ENCODE data around the gene TBC1D13.

GRCh38 chr9:128800061-128800460, 13.0 kb downstream of the TBC1D13 start:
- TF ChIP-seq CTCF (conservative IDR thresholded peaks at IDR 0.05; ENCODE audit: low read depth in 2 of 2): no peak
- TF ChIP-seq, protein P1, sequence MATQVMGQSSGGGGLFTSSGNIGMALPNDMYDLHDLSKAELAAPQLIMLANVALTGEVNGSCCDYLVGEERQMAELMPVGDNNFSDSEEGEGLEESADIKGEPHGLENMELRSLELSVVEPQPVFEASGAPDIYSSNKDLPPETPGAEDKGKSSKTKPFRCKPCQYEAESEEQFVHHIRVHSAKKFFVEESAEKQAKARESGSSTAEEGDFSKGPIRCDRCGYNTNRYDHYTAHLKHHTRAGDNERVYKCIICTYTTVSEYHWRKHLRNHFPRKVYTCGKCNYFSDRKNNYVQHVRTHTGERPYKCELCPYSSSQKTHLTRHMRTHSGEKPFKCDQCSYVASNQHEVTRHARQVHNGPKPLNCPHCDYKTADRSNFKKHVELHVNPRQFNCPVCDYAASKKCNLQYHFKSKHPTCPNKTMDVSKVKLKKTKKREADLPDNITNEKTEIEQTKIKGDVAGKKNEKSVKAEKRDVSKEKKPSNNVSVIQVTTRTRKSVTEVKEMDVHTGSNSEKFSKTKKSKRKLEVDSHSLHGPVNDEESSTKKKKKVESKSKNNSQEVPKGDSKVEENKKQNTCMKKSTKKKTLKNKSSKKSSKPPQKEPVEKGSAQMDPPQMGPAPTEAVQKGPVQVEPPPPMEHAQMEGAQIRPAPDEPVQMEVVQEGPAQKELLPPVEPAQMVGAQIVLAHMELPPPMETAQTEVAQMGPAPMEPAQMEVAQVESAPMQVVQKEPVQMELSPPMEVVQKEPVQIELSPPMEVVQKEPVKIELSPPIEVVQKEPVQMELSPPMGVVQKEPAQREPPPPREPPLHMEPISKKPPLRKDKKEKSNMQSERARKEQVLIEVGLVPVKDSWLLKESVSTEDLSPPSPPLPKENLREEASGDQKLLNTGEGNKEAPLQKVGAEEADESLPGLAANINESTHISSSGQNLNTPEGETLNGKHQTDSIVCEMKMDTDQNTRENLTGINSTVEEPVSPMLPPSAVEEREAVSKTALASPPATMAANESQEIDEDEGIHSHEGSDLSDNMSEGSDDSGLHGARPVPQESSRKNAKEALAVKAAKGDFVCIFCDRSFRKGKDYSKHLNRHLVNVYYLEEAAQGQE (IDR thresholded peaks at IDR 0.05; ENCODE audit: unreplicated experiment): no peak
